DOHH2 (cell line): ENCODE data around the gene GMEB2.

Experiments
- H3F3A ChIP-seq: fragments of 200-600 bp; sonication (generic), shearing (Covaris generic); 2 replicates; pipeline ENCODE4 v1.6.0; 2016; ENCODE audit warnings: antibody characterized with exemption, mild to moderate bottlenecking; ENCODE audit not compliant: control insufficient read depth, insufficient read depth
- H3K27ac ChIP-seq: fragments of 200-600 bp; sonication (generic); 2 replicates; pipeline ENCODE4 v1.5.1; 2014; ENCODE audit warnings: low read depth, mild to moderate bottlenecking, low read length, moderate library complexity
- H3K27me3 ChIP-seq: fragments of 200-600 bp; sonication (generic); 2 replicates; pipeline ENCODE4 v1.6.1; 2014; ENCODE audit warnings: mild to moderate bottlenecking, low read length, mixed read lengths; ENCODE audit not compliant: control insufficient read depth
- H3K36me3 ChIP-seq: fragments of 200-600 bp; sonication (generic); 2 replicates; pipeline ENCODE4 v1.6.1; 2014; ENCODE audit warnings: mild to moderate bottlenecking, low read length, moderate library complexity, mixed read lengths; ENCODE audit not compliant: control insufficient read depth
- H3K4me1 ChIP-seq: fragments of 200-600 bp; sonication (generic); 2 replicates; pipeline ENCODE4 v1.6.1; 2014; ENCODE audit warnings: mild to moderate bottlenecking, low read length, mixed read lengths; ENCODE audit not compliant: control insufficient read depth
- H3K4me2 ChIP-seq: fragments of 200-600 bp; sonication (generic); 2 replicates; pipeline ENCODE4 v1.6.0; 2014; ENCODE audit warnings: mild to moderate bottlenecking, low read length, moderate library complexity
- H3K4me3 ChIP-seq: fragments of 200-600 bp; sonication (generic); 2 replicates; pipeline ENCODE4 v1.5.1; 2014; ENCODE audit warnings: mild to moderate bottlenecking, low read length, mixed read lengths
- H3K79me2 ChIP-seq: fragments of 200-600 bp; sonication (generic); 2 replicates; pipeline ENCODE4 v1.6.1; 2014; ENCODE audit warnings: mild to moderate bottlenecking, low read length, mixed read lengths; ENCODE audit not compliant: control insufficient read depth
- H3K9me2 ChIP-seq: fragments of 200-600 bp; sonication (generic); replicated peaks from 2 replicates; pipeline ENCODE4 v1.6.1; 2014; ENCODE audit warnings: mild to moderate bottlenecking, low read length, mixed read lengths; ENCODE audit not compliant: control insufficient read depth
- H3K9me3 ChIP-seq: fragments of 200-600 bp; sonication (generic); 2 replicates; pipeline ENCODE4 v1.6.1; 2014; ENCODE audit warnings: antibody characterized with exemption, low read length, mixed read lengths; ENCODE audit not compliant: control insufficient read depth, insufficient read depth
- H4K20me1 ChIP-seq: fragments of 200-600 bp; sonication (generic); 2 replicates; pipeline ENCODE4 v1.6.0; 2014; ENCODE audit warnings: low read depth, mild to moderate bottlenecking, antibody characterized with exemption, low read length, moderate library complexity; ENCODE audit not compliant: control insufficient read depth, insufficient read depth
- CTCF ChIP-seq: fragments of 200-600 bp; sonication (generic); IDR thresholded peaks from one replicate; pipeline ENCODE4 v1.5.1; 2014; ENCODE audit warnings: antibody characterized with exemption, mild to moderate bottlenecking, low read depth, low read length; ENCODE audit not compliant: poor library complexity, severe bottlenecking
- EZH2phosphoT487 ChIP-seq: fragments of 200-600 bp; sonication (generic); IDR thresholded peaks from 2 replicates; pipeline ENCODE4 v1.6.1; 2017; ENCODE audit warnings: borderline replicate concordance, mild to moderate bottlenecking, antibody characterized with exemption, low read length, moderate library complexity, mixed read lengths

Gene GMEB2

GRCh38 chr20:63620991-63621390 is 5.9 kb downstream of the GMEB2 start:
- Histone ChIP-seq H3K79me2 (peaks cover 77% of the 10 kb centered on the region), H3K4me1 (peaks cover 10% of the 10 kb centered on the region), H3K9me2 (no peaks in the 10 kb centered on the region), H3K27ac (no peak overlapping the region), H3K9me3 (no peaks in the 10 kb centered on the region), H3K4me3 (no peak overlapping the region), H3K27me3 (no peaks in the 10 kb centered on the region), H3F3A (peaks cover 6% of the 10 kb centered on the region; the same call in 1 of the 2 replicates), H3K36me3 (peaks cover 33% of the 10 kb centered on the region), H4K20me1 (no peaks in the 10 kb centered on the region), H3K4me2 (no peak overlapping the region)
- TF ChIP-seq EZH2phosphoT487, result no peak
- TF ChIP-seq CTCF, result no peak

- peaks cover 62% of the 10 kb centered on the region for H3K79me2 ChIP-seq
- no peaks in the 10 kb centered on the region for H3K4me1 ChIP-seq
- H3K36me3 ChIP-seq, result peaks cover 35% of the 10 kb centered on the region
- no peaks in the 10 kb centered on the region for H3F3A ChIP-seq
- H3K27me3 ChIP-seq, result no peaks in the 10 kb centered on the region
- no peak overlapping the region for H3K27ac ChIP-seq
- H3K9me2 ChIP-seq, result no peaks in the 10 kb centered on the region
- H4K20me1 ChIP-seq, result no peaks in the 10 kb centered on the region
- no peaks in the 10 kb centered on the region for H3K9me3 ChIP-seq
- TF ChIP-seq CTCF, result no peak
- TF ChIP-seq EZH2phosphoT487, result no peak
- H3K4me2 ChIP-seq, result no peak overlapping the region
- H3K4me3 ChIP-seq, result no peak overlapping the region
Measured at GRCh38 chr20:63619505-63619904, 7.4 kb downstream of the GMEB2 start.

GRCh38 chr20:63619086-63619485 is 7.8 kb downstream of the GMEB2 start:
- TF ChIP-seq EZH2phosphoT487 (no peak), CTCF (no peak)
- Histone ChIP-seq H3K9me3 (no peaks in the 10 kb centered on the region), H3K9me2 (no peaks in the 10 kb centered on the region), H3K4me3 (no peak overlapping the region), H3K27ac (no peak overlapping the region), H4K20me1 (no peaks in the 10 kb centered on the region), H3K36me3 (peaks cover 35% of the 10 kb centered on the region), H3K4me2 (no peak overlapping the region), H3F3A (no peaks in the 10 kb centered on the region), H3K27me3 (no peaks in the 10 kb centered on the region), H3K4me1 (no peaks in the 10 kb centered on the region), H3K79me2 (peaks cover 60% of the 10 kb centered on the region)
